H9 (cell line): Measurements from ENCODE around the gene RAB31. TPM values are rescaled to one million over a fixed set of nuclear protein-coding genes. Genes with fewer than 3 reads are reported as not detected.

Source experiments
- DNase-seq: peaks from one replicate; pipeline ENCODE4 v3.0.0-alpha.2; 2017
- H2AFZ ChIP-seq: one replicate; pipeline ENCODE4 v1.6.1; 2013; ENCODE audit warnings: mild to moderate bottlenecking, low read length, control low read depth, moderate library complexity
- H2AK5ac ChIP-seq: 2 replicates; pipeline ENCODE4 v1.6.1; 2013; ENCODE audit warnings: low read length, control low read depth, mixed read lengths; ENCODE audit not compliant: insufficient read length
- H2BK120ac ChIP-seq: one replicate; pipeline ENCODE4 v1.6.1; 2013; ENCODE audit warnings: low read depth, mild to moderate bottlenecking, low read length, control low read depth, inconsistent platforms; ENCODE audit not compliant: poor library complexity, severe bottlenecking
- H2BK12ac ChIP-seq: 2 replicates; pipeline ENCODE4 v1.6.1; 2013; ENCODE audit warnings: low read length, control low read depth, mixed read lengths, low read depth; ENCODE audit not compliant: insufficient read length
- H2BK15ac ChIP-seq: 2 replicates; pipeline ENCODE4 v1.6.1; 2013; ENCODE audit warnings: low read depth, low read length, control low read depth
- H2BK20ac ChIP-seq: one replicate; pipeline ENCODE4 v1.6.1; 2013; ENCODE audit warnings: low read depth, mild to moderate bottlenecking, low read length, control low read depth, inconsistent platforms; ENCODE audit not compliant: poor library complexity, severe bottlenecking
- H2BK5ac ChIP-seq: 2 replicates; pipeline ENCODE4 v1.6.1; 2013; ENCODE audit warnings: low read length, control low read depth, mixed read lengths; ENCODE audit not compliant: insufficient read length
- H3K14ac ChIP-seq: 2 replicates; pipeline ENCODE4 v1.6.1; 2013; ENCODE audit warnings: low read length, control low read depth; ENCODE audit not compliant: insufficient read depth
- H3K18ac ChIP-seq: 2 replicates; pipeline ENCODE4 v1.6.1; 2013; ENCODE audit warnings: low read depth, mild to moderate bottlenecking, mixed read lengths, low read length, control low read depth; ENCODE audit not compliant: insufficient read length
- H3K23ac ChIP-seq: 2 replicates; pipeline ENCODE4 v1.6.1; 2013; ENCODE audit warnings: low read length, control low read depth, mixed read lengths, low read depth; ENCODE audit not compliant: insufficient read length
- H3K23me2 ChIP-seq: 2 replicates; pipeline ENCODE4 v1.6.1; 2013; ENCODE audit warnings: low read depth, mild to moderate bottlenecking, mixed read lengths, low read length, control low read depth; ENCODE audit not compliant: insufficient read length, poor library complexity, severe bottlenecking
- H3K27ac ChIP-seq: 2 replicates; pipeline ENCODE4 v1.5.1; 2013; ENCODE audit warnings: low read length, control low read depth, mixed read lengths, low read depth; ENCODE audit not compliant: insufficient read length
- H3K27me3 ChIP-seq: 2 replicates; pipeline ENCODE4 v1.6.1; 2013; ENCODE audit warnings: low read length, control low read depth, inconsistent platforms; ENCODE audit not compliant: insufficient read depth
- H3K4ac ChIP-seq: 2 replicates; pipeline ENCODE4 v1.6.1; 2013; ENCODE audit warnings: low read depth, mild to moderate bottlenecking, control low read depth, inconsistent platforms, low read length, moderate library complexity
- H3K4me1 ChIP-seq: 2 replicates; pipeline ENCODE4 v1.6.1; 2013; ENCODE audit warnings: low read length, control low read depth, inconsistent platforms; ENCODE audit not compliant: insufficient read depth
- H3K4me2 ChIP-seq: 2 replicates; pipeline ENCODE4 v1.6.1; 2013; ENCODE audit warnings: low read length, control low read depth, mixed read lengths; ENCODE audit not compliant: insufficient read length, insufficient read depth
- H3K56ac ChIP-seq: 2 replicates; pipeline ENCODE4 v1.6.1; 2013; ENCODE audit warnings: low read depth, mild to moderate bottlenecking, mixed read lengths, low read length, control low read depth; ENCODE audit not compliant: insufficient read length
- H3K79me1 ChIP-seq: 2 replicates; pipeline ENCODE4 v1.6.1; 2013; ENCODE audit warnings: low read depth, mild to moderate bottlenecking, moderate library complexity, low read length, control low read depth, inconsistent platforms; ENCODE audit not compliant: insufficient read depth, poor library complexity, severe bottlenecking
- H3K79me2 ChIP-seq: 2 replicates; pipeline ENCODE4 v1.6.1; 2013; ENCODE audit warnings: low read length, control low read depth, inconsistent platforms; ENCODE audit not compliant: insufficient read depth
- H3K9ac ChIP-seq: 2 replicates; pipeline ENCODE4 v1.6.1; 2013; ENCODE audit warnings: low read length, control low read depth, mixed read lengths; ENCODE audit not compliant: insufficient read length; ENCODE audit errors: extremely low read depth
- H3K9me3 ChIP-seq: one replicate; pipeline ENCODE4 v1.6.1; 2013; ENCODE audit warnings: low read depth, low read length, inconsistent platforms; ENCODE audit not compliant: control insufficient read depth
- H3T11ph ChIP-seq: one replicate; pipeline ENCODE4 v1.6.1; 2013; ENCODE audit warnings: mild to moderate bottlenecking, low read length, control low read depth, inconsistent platforms
- H4K20me1 ChIP-seq: one replicate; pipeline ENCODE4 v1.6.1; 2013; ENCODE audit not compliant: control insufficient read depth, insufficient read length, insufficient read depth
- H4K5ac ChIP-seq: 2 replicates; pipeline ENCODE4 v1.6.1; 2013; ENCODE audit warnings: low read depth, mild to moderate bottlenecking, mixed read lengths, low read length, control low read depth; ENCODE audit not compliant: insufficient read length
- H4K8ac ChIP-seq: replicated peaks from 2 replicates; pipeline ENCODE4 v1.6.1; 2013; ENCODE audit warnings: low read length, control low read depth, mixed read lengths, low read depth; ENCODE audit not compliant: insufficient read length
- H4K91ac ChIP-seq: 2 replicates; pipeline ENCODE4 v1.6.1; 2013; ENCODE audit warnings: low read depth, mild to moderate bottlenecking, moderate library complexity, mixed read lengths, low read length, control low read depth; ENCODE audit not compliant: insufficient read length
- H3K27ac Mint-ChIP-seq, 3 experiments: 2 replicates in 2 of 3; 3 replicates in 1 of 3; pipeline ENCODE4 v1.8.0; 2020 to 2021; ENCODE audit warnings: mixed read lengths in 3 of 3, mild to moderate bottlenecking in 1 of 3, moderate library complexity in 1 of 3
- H3K27me3 Mint-ChIP-seq: 2 replicates; pipeline ENCODE4 v1.8.0; 2021; ENCODE audit warnings: low read depth, mild to moderate bottlenecking, moderate library complexity, mixed read lengths
- H3K36me3 Mint-ChIP-seq, 3 experiments: 2 replicates in 2 of 3; 3 replicates in 1 of 3; pipeline ENCODE4 v1.8.0; 2020 to 2021; ENCODE audit warnings: low read depth in 3 of 3, mixed read lengths in 3 of 3; ENCODE audit not compliant: insufficient read depth in 1 of 3
- H3K4me1 Mint-ChIP-seq, 2 experiments: 2 replicates each; pipeline ENCODE4 v1.8.0; 2020; ENCODE audit warnings: mixed read lengths in 2 of 2
- H3K4me3 Mint-ChIP-seq, 2 experiments: 2 replicates in 1 of 2; 3 replicates in 1 of 2; pipeline ENCODE4 v1.8.0; 2020 to 2021; ENCODE audit warnings: mild to moderate bottlenecking in 2 of 2, mixed read lengths in 2 of 2, moderate library complexity in 1 of 2
- H3K9me3 Mint-ChIP-seq, 2 experiments: 2 replicates in 1 of 2; 3 replicates in 1 of 2; pipeline ENCODE4 v1.8.0; 2020; ENCODE audit warnings: mild to moderate bottlenecking in 2 of 2, mixed read lengths in 2 of 2, moderate library complexity in 1 of 2
- CTCF ChIP-seq: fragments of 200-600 bp; sonication (generic); conservative IDR thresholded peaks from 3 replicates; pipeline ENCODE4 v1.8.0; 2021; ENCODE audit warnings: antibody characterized with exemption, mild to moderate bottlenecking
- WGBS: extraction: QIAGEN DNeasy Blood & Tissue Kit; methylation state at CpG from one replicate; pipeline ENCODE4 v1.1.7; 2013; ENCODE audit warnings: missing lambda C conversion rate, low lambda C conversion rate, mixed read lengths; ENCODE audit not compliant: insufficient read length; ENCODE audit errors: extremely low coverage; 5-methylcytosine and 5-hydroxymethylcytosine counted together
- total RNA-seq: library from RNA; stranded (reverse); gene quantifications from 2 replicates; pipeline ENCODE4 v1.2.1, GENCODE V29; 2021

Gene RAB31
- total RNA-seq, 1 experiment from 2014 or later, result 22.4 TPM

- no peak overlapping the region for H3K27ac Mint-ChIP-seq
- Histone ChIP-seq H2AK5ac (no peak overlapping the region), H2BK15ac (no peak overlapping the region), H3K79me2 (no peaks in the 10 kb centered on the region), H4K91ac (no peak overlapping the region), H4K20me1 (no peaks in the 10 kb centered on the region), H2AFZ (no peak overlapping the region), H3K9ac (no peak overlapping the region), H2BK12ac (no peak overlapping the region), H3K4me2 (no peak overlapping the region), H3K14ac (no peak overlapping the region), H3K56ac (no peak overlapping the region), H4K8ac (no peak overlapping the region), H3K27ac (no peak overlapping the region), H3K18ac (no peak overlapping the region), H3K4ac (no peak overlapping the region), H2BK120ac (no peak overlapping the region), H4K5ac (no peak overlapping the region), H3K4me1 (no peaks in the 10 kb centered on the region), H2BK5ac (no peak overlapping the region), H3K23ac (no peak overlapping the region), H3T11ph (no peak overlapping the region), H3K27me3 (no peaks in the 10 kb centered on the region), H3K23me2 (no peaks in the 10 kb centered on the region), H3K9me3 (no peaks in the 10 kb centered on the region), H3K79me1 (no peaks in the 10 kb centered on the region), H2BK20ac (no peak overlapping the region)
- H3K4me3 Mint-ChIP-seq, result no peak overlapping the region
- peaks cover 12 to 13% of the 10 kb centered on the region in 2 experiments for H3K4me1 Mint-ChIP-seq
- H3K36me3 Mint-ChIP-seq, result no peaks in the 10 kb centered on the region
- H3K9me3 Mint-ChIP-seq, result no peaks in the 10 kb centered on the region
- no peaks in the 10 kb centered on the region for H3K27me3 Mint-ChIP-seq
- TF ChIP-seq CTCF, result no peak
- no peak for DNase-seq
- WGBS, result no CpG with 5 or more reads among the region's 5 CpGs
Measured at GRCh38 chr18:9731380-9731779, 23.3 kb downstream of the RAB31 start.
